T-helper 2 cell treated with Interferon-gamma antibody and Interleukin-4, amounts not matched to agents 5 μg/mL and 100 μg/mL, for 36 hours (primary cell): ENCODE data around the gene FEM1A.
A peak's percentile ranks its signal among the peaks of the same experiment; 100 is the strongest.
"Not testable (repeated sequence)": the region's sequence is repeated elsewhere in the genome, so short reads cannot be mapped to it uniquely, and the experiment has no call there.

Experiments
- DNase-seq: peaks from one replicate; pipeline ENCODE4 v3.0.0; 2021; ENCODE audit warnings: low spot score
- H3K27ac Mint-ChIP-seq: one replicate; pipeline ENCODE4 v1.8.0; 2021; ENCODE audit warnings: mild to moderate bottlenecking, mixed read lengths
- H3K27me3 Mint-ChIP-seq: one replicate; pipeline ENCODE4 v1.8.0; 2021; ENCODE audit warnings: low read depth, mixed read lengths
- H3K36me3 Mint-ChIP-seq: one replicate; pipeline ENCODE4 v1.8.0; 2021; ENCODE audit warnings: low read depth, mixed read lengths
- H3K4me1 Mint-ChIP-seq: one replicate; pipeline ENCODE4 v1.8.0; 2021; ENCODE audit warnings: low read depth, mixed read lengths
- H3K4me3 Mint-ChIP-seq: one replicate; pipeline ENCODE4 v1.8.0; 2022; ENCODE audit warnings: mild to moderate bottlenecking, moderate library complexity, mixed read lengths
- H3K9me3 Mint-ChIP-seq: one replicate; pipeline ENCODE4 v1.8.0; 2021; ENCODE audit warnings: mixed read lengths

FEM1A gene

DNA sequence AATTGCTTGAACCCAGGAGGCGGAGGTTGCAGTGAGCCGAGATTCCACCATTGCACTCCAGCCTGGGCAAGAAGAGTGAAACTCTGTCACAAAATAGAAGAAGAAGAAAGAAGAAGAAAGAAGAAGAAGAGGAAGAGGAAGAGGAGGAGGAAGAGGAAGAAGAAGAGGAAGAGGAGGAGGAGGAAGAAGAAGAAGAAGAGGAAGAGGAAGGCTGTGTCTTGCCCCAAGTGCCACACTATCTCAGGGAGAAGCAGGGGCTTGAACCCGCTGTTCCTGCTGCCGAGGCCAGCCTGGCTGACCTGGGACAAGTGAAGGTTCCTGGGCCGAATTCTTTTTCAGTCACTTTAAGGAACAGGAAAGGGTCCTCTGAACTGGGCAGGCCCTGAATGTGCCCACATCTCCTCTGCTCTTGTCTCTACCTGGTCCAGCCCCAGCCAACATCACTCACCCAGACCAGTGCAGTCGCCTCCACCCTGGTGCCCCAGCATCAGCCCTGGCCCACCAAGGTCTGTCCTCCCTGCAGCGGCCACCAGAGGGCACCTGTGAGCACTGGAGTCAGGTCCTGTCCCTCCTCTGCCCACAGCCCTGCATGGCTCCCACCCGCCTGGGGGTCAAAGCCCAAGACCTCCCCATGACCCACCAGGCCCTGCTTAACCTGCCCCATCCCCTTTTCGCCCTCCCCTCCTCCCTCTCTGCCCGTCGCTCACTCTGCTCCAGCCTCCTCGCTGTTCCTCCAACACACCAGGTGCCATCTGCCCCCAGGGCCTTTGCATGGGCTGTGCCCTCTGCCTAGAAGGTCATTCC lies 20.0 kb downstream of the FEM1A start:
- Mint-ChIP-seq H3K36me3 (peaks cover 12% of the 10 kb centered on the region), H3K4me3 (no peak overlapping the region), H3K9me3 (no peaks in the 10 kb centered on the region), H3K4me1 (peaks cover 18% of the 10 kb centered on the region), H3K27me3 (no peaks in the 10 kb centered on the region), H3K27ac (no peak overlapping the region)
- peak; percentile 79 for DNase-seq

DNA sequence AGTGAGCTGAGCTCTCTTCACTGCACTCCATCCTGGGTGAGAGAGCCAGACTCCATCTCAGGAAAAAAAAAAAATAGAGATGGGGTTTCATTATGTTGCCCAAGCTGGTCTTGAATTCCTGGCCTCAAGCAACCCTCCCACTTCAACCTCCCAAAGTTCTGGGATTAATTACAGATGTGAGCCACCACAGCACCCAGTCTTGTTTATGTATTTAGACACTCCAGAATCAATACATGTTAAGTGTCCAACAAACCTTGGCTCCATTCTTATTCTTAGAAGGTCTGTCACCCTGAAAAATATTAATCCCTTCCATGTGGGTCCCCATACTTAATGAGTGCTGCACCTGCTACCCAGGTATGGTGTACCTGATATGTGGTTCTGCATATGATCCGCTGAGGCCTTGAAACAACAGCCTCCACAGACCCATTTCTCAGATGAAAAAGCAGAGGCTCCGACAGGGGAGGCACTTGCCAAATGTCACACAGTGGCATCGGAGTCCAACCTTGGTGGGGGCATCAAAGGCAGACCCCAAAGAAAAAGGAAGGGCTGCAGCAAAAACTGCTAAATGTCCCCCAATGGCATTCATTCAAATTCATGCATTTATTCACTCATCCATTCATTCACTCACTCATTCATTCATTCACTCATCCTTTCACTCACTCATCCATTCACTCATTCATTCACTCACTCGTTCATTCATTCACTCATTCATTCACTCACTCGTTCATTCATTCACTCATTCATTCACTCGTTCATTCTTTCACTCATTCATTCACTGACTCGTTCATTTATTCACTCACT lies 23.3 kb downstream of the FEM1A start:
- no peak for DNase-seq
- Mint-ChIP-seq H3K4me3 (no peak overlapping the region), H3K27ac (no peak overlapping the region), H3K27me3 (no peaks in the 10 kb centered on the region), H3K4me1 (peaks cover 18% of the 10 kb centered on the region), H3K36me3 (peaks cover 31% of the 10 kb centered on the region), H3K9me3 (no peaks in the 10 kb centered on the region)

DNA sequence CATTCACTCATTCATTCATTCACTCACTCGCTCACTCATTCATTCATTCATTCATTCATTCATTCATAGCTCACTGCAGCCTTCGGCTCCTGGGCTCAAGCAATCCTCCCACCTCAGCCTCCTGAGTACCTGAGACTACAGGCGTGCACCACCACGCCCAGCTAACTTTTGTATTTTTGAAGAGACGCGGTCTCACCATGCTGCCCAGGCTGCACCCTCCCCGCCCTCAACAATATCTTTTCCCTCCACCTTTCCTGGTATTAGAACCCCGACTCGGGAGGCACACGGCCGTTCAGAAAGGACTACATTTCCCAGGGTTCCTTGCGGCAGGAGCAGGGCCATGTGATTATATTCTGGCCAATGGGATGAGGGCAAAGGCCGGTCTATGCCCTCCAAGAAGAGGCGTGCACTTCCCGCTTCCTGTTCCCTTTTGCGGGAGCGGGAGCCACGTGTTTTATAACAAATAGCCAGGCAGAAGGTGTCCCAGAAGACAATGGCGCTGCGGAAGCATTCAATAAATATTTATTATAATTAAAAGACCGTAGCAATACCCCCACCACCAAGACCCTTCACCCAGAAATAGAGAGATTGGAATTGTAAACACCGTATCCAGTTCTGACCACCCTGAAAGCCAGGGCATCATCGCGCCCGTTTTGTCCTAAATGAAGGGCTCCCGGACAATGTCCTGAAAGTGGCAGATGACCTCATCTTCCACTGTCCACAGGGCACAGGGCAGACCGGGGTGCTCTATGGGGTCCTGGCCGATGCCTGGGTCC lies 24.1 kb downstream of the FEM1A start:
- Mint-ChIP-seq H3K36me3 (peaks cover 32% of the 10 kb centered on the region), H3K4me3 (peak overlapping the region; percentile 59), H3K4me1 (peaks cover 18% of the 10 kb centered on the region), H3K9me3 (no peaks in the 10 kb centered on the region), H3K27me3 (no peaks in the 10 kb centered on the region), H3K27ac (peak overlapping the region; percentile 52)
- peak; percentile 73 for DNase-seq

DNA sequence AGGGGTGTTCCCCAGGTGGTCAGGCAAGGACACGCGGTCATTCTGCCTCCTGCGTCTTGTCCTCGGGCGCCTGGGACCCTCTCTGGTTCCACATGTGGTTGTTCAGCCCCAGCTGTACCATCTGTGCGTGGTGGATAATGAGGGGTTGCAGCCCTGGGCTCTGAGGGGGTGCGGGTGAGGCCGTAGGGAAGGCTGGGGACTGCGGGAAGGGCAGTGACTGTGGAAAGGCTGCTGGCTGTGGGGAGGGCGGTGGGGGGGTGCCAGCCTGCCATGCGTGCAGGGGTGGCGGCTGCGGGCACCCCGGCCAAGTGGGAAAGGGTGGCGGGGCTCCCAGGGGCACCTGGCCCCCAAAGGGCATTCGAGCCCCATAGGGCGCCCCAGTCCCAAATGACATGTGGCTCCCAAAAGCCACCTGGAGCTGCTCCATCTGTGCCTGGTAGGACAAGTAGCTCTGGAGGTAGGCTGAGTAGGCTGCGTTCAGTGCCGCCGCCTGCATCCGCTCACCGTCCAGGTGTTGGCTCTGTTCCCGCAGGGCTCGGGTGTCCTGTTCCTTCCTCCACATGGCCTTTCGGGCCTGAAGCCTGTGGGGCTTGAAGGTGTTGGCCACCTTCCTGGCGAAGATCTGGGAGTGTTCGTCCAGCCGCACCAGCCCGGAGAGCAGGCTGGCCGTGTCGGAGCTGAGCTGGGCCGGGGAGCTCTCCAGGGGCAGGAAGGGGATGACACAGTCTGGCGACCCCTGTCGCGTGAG lies 24.8 kb downstream of the FEM1A start:
- Mint-ChIP-seq H3K36me3 (peaks cover 32% of the 10 kb centered on the region), H3K9me3 (no peaks in the 10 kb centered on the region), H3K27ac (no peak overlapping the region), H3K27me3 (no peaks in the 10 kb centered on the region), H3K4me1 (peaks cover 18% of the 10 kb centered on the region), H3K4me3 (no peak overlapping the region)
- no peak for DNase-seq

DNA sequence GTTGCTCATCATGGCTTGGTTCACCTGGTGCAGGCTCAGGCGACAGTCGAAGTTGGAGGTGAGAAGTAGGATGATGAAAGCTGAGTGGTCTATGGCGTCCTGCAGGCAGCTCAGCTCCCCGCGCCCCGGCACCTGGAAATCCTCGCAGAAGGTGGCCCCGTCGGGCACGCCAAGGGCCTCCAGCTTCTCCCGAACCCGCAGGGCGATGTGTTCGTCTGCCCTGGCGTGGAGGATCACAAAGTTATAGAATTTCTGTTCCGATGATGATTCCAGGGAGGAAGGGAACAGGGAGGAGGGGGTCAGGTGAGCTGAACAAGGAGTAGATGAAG lies 25.4 kb downstream of the FEM1A start:
- Mint-ChIP-seq H3K4me3 (no peak overlapping the region), H3K9me3 (no peaks in the 10 kb centered on the region), H3K27me3 (no peaks in the 10 kb centered on the region), H3K36me3 (peaks cover 32% of the 10 kb centered on the region), H3K4me1 (peaks cover 14% of the 10 kb centered on the region), H3K27ac (no peak overlapping the region)
- no peak for DNase-seq

DNA sequence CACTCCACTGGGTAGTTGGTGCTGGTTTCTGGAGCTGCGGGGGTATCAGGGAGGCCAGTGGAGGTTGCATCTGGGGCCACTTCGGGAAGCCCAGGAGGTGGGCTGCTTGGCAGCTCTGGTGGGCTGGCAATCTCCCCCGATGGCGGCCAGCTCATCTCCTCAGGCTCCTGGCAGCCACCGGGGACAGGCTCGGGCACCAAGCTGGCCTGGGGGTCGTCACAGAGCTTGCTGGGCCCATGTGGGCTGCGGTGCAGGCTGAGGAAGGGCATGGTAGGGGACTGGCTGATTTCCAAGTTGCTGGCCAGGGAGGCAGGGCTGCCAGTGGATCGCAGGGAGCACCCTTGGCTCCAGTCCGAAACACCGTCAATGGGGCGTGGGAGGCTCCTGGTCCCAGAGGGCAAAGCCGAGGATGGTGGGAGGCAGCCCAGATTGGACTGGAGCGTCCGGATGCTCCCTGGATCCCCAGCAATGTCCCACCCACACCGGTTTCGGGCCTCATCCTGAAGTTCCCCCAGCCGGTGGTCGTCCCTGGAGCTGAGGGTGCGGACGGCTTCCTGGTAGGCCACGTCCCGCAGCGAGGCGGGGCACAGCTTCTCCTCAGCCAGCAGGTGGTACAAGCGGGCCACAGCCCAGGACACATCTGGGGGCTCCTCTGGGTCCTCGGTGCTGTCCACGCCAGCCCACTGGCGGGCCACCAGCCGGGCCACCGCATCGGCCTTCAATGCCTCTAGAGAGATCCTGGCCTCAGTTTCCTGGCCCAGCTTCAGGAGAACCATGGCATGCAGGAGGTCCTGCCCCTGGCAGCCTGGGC lies 26.1 kb downstream of the FEM1A start:
- DNase-seq = no peak
- H3K36me3 Mint-ChIP-seq = peaks cover 35% of the 10 kb centered on the region
- no peaks in the 10 kb centered on the region for H3K9me3 Mint-ChIP-seq
- no peak overlapping the region for H3K4me3 Mint-ChIP-seq
- H3K4me1 Mint-ChIP-seq = peaks cover 13% of the 10 kb centered on the region
- no peaks in the 10 kb centered on the region for H3K27me3 Mint-ChIP-seq
- H3K27ac Mint-ChIP-seq = no peak overlapping the region

DNA sequence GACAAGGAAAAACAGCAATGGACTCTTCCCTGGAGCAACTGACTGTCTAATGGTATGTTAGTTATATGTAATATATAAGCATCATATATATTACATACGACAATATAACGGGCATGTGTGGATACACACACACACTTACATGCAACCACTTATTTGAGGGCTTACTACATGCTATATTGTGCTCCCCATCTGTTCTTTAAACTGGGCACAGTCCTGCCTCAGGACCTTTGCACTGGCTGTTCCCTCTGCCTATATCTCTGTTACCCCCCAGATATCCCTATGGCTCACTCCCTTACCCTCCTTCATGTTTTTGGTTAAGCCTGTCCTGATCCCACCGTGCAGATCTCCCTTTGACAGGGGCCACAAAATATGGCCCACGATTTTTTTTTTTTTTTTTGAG lies 29.7 kb downstream of the FEM1A start:
- H3K27ac Mint-ChIP-seq = no peak overlapping the region

DNA sequence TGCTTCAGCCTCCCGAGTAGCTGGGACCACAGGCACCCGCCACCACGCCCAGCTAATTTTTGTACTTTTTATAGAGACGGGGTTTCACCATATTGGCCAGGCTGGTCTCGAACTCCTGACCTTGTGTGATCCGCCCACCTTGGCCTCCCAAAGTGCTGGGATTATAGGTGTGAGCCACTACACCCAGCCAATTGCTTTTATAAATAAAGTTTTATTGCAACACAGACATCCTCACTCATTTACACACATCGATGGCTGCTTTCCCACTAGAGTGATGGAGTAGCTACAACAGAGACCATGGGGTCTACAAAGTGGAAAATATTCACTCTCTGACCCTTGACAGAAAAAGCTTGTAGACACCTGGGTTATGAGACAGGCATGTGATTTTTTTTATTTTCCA lies 30.8 kb downstream of the FEM1A start:
- peaks cover 17% of the 10 kb centered on the region for H3K36me3 Mint-ChIP-seq
- not testable (repeated sequence) for DNase-seq, H3K9me3 Mint-ChIP-seq, H3K27ac Mint-ChIP-seq, H3K4me1 Mint-ChIP-seq, H3K27me3 Mint-ChIP-seq, H3K4me3 Mint-ChIP-seq

More for the DNA sequence above, 29.7 kb downstream of the FEM1A start:
- H3K9me3 Mint-ChIP-seq = no peaks in the 10 kb centered on the region
- DNase-seq = no peak
- H3K4me1 Mint-ChIP-seq = no peaks in the 10 kb centered on the region
- H3K27me3 Mint-ChIP-seq = no peaks in the 10 kb centered on the region
- peaks cover 27% of the 10 kb centered on the region for H3K36me3 Mint-ChIP-seq
- no peak overlapping the region for H3K4me3 Mint-ChIP-seq

DNA sequence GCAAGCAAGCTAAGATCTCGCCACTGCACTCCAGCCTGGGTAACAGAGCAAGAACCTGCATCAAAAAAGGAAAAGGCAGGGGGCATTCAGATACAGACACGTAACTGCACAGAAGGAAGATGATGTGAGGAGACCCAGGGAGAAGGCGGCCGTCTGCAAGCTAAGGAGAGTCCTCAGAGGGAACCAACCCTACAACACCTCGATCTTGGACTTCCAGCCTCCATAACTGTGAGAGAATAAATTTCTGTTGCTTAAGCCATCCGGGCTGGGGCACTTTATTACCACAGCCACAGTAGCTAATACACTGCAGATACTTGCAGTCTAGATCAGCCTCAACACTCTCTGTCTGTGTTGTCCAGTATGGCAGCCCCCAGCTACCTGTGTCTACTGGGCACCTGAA lies 32.0 kb downstream of the FEM1A start:
- no peak for DNase-seq
- H3K4me3 Mint-ChIP-seq = no peak overlapping the region

DNA sequence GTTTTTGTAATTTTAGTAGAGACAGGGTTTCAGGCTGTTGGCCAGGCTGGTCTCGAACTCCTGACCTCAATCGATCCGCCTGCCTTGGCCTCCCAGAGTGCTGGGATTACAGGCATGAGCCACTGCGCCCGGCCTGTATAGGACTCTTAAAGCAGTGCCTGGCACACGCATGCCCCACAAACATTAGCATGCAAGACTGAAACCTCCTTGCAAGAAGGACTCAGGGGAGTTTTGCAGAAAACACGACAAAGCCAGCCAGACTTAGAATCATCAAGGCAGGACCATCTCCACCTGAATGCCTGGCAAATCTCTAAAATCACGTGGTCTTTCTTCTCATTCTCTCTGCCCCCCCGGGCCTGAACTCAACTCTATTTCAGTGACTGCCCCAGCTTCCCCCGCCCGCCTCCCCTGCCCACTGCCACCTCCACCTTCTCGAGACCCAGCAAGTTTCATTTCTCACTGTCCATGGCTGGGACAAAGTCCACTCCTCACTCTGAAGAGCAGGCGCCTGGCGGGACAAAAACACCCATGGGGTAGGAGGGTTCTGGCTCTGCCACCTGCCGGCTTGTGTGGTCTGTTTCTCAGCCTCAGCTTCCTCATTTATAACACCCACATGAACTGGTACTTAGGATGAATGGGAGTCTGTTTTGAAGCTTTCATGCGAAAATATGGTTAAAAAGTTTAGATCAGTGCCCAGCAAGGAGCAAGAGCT lies 37.6 kb downstream of the FEM1A start:
- H3K36me3 Mint-ChIP-seq = peaks cover 11% of the 10 kb centered on the region
- H3K4me1 Mint-ChIP-seq = peaks cover 15% of the 10 kb centered on the region
- H3K4me3 Mint-ChIP-seq = peak overlapping the region; percentile 61
- DNase-seq = no peak
- H3K27ac Mint-ChIP-seq = peak overlapping the region; percentile 79
- H3K27me3 Mint-ChIP-seq = no peaks in the 10 kb centered on the region
- no peaks in the 10 kb centered on the region for H3K9me3 Mint-ChIP-seq

More for the DNA sequence above, 32.0 kb downstream of the FEM1A start:
- H3K27ac Mint-ChIP-seq = no peak overlapping the region
- no peaks in the 10 kb centered on the region for H3K4me1 Mint-ChIP-seq
- no peaks in the 10 kb centered on the region for H3K9me3 Mint-ChIP-seq
- no peaks in the 10 kb centered on the region for H3K27me3 Mint-ChIP-seq
- H3K36me3 Mint-ChIP-seq = peaks cover 14% of the 10 kb centered on the region

DNA sequence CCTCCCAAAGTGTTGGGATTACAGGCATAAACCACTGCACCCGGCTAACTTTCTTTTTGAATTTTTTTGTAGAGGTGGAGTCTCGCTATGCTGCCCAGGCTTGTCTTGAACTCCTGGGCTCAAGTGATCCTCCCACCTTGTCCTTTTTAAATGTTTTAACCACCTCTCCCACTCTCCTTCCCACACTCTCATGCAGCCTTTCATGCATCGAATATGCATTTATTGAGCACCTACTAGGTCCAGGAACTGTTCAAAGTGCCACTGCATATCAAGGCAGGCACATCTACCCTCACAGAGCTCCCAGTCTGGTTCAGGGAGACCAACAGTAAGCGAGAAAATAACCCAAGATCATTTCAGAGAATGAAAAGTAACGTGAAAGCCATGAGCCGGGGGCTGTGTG lies 38.8 kb downstream of the FEM1A start:
- peaks cover 15% of the 10 kb centered on the region for H3K4me1 Mint-ChIP-seq
- H3K27ac Mint-ChIP-seq = peak overlapping the region; percentile 91
- DNase-seq = no peak
- H3K9me3 Mint-ChIP-seq = no peaks in the 10 kb centered on the region
- no peaks in the 10 kb centered on the region for H3K27me3 Mint-ChIP-seq
- H3K36me3 Mint-ChIP-seq = peaks cover 11% of the 10 kb centered on the region
- H3K4me3 Mint-ChIP-seq = peak overlapping the region; percentile 94

DNA sequence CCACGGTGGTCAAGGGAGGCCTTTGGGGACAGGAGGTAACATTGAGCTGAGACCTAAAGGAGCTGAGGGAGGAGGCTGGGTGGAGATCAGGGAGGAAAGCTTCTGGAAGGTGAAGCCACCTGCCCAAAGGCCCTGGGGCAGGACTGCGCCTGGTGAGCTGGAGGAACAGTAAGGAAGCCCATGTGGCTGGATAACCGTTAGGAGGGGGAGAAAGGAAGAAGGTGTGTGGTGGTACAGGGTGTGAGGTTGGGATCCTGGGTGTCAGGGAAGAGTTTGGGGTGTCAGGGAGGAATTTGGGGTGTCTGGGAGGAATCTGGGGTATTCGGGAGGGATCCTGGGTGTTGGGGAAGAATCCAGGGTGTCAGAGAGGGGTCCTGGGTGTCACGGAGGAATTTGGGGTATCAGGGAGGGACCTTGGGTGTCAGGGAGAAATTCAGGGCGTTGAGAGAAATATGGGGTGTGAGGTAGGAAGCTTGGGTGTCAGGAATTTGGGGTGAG lies 39.3 kb downstream of the FEM1A start:
- Mint-ChIP-seq H3K4me1 (peaks cover 16% of the 10 kb centered on the region), H3K27me3 (no peaks in the 10 kb centered on the region), H3K36me3 (peaks cover 11% of the 10 kb centered on the region), H3K27ac (peak overlapping the region; percentile 91), H3K9me3 (no peaks in the 10 kb centered on the region), H3K4me3 (peak overlapping the region; percentile 94)
- DNase-seq = no peak
